HG03469 (cell line): ENCODE measurements around the gene COL25A1.

Experiments used
- ATAC-seq: cut with Tn5 transposase; IDR thresholded peaks from one replicate; pipeline ENCODE4 v1.9.1; 2021; ENCODE audit warnings: mild to moderate bottlenecking, moderate library complexity, moderate number of reproducible peaks; ENCODE audit not compliant: unreplicated experiment

Gene COL25A1

GRCh38 chr4:108930186-108930585, 372.3 kb downstream of the COL25A1 start:
- no peak for ATAC-seq

DNA sequence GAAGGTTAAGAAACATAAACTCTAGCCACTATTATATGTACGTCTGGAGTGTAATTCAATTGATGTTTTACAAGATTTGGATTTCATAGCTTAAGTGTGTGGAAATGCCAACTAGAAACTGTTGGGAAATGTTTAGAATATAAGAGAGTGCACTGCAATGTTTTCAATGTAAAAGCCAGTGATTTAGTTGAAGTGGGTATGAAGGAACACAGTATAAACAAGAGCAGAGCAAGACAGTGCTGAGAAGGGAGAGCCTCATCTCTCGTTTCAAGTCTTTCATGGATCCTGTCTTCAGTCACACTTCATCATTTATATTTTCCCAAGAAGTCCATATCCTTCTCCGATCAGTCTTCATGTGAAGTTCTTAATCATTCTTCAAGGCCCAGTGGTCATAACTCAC, 375.7 kb downstream of the COL25A1 start:
- no peak for ATAC-seq

- no peak for ATAC-seq
Measured at GRCh38 chr4:108926061-108926460, 376.4 kb downstream of the COL25A1 start.

GRCh38 chr4:108922191-108922590, 380.3 kb downstream of the COL25A1 start:
- ATAC-seq = no peak

DNA sequence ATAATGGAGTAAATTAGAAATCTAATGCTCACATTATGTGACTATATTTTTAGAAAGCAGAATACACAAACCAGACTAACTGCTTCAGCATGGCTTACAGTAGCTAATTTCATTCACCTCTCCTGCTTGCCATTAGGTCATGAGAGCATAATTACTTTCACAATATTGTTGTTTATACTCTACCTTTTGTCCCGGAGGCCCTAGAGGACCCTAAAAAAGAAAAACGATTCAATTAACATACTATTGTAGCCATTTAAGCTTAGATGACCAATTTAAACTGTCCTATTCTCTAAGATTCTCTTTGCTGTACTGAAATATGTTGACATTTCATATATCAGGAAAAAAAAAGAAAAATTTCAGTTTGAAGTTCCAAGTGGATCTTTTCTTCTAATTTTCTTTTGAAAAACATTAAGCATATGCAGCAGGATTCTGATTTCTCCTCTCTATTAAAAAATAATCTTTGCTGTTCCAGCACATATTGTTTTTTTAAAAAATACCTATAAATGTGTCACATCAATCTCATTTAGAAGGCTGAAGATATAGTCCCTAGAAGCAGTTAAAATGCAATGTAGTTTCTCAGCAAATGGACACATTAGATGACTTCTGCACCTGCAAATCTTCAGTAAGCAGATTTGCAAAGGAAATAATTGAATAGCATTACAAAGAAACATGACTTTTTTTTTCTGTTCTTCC, 381.9 kb downstream of the COL25A1 start:
- no peak for ATAC-seq

GRCh38 chr4:108919226-108919893, 383.1 kb downstream of the COL25A1 start:
- no peak for ATAC-seq

GRCh38 chr4:108917255-108917654, 385.2 kb downstream of the COL25A1 start:
- no peak for ATAC-seq

GRCh38 chr4:108916638-108917037, 385.8 kb downstream of the COL25A1 start:
- ATAC-seq = no peak

- ATAC-seq = no peak
Measured at GRCh38 chr4:108906866-108907367, 395.5 kb downstream of the COL25A1 start.

- no peak for ATAC-seq
Measured at GRCh38 chr4:108906006-108906405, 396.5 kb downstream of the COL25A1 start.

DNA sequence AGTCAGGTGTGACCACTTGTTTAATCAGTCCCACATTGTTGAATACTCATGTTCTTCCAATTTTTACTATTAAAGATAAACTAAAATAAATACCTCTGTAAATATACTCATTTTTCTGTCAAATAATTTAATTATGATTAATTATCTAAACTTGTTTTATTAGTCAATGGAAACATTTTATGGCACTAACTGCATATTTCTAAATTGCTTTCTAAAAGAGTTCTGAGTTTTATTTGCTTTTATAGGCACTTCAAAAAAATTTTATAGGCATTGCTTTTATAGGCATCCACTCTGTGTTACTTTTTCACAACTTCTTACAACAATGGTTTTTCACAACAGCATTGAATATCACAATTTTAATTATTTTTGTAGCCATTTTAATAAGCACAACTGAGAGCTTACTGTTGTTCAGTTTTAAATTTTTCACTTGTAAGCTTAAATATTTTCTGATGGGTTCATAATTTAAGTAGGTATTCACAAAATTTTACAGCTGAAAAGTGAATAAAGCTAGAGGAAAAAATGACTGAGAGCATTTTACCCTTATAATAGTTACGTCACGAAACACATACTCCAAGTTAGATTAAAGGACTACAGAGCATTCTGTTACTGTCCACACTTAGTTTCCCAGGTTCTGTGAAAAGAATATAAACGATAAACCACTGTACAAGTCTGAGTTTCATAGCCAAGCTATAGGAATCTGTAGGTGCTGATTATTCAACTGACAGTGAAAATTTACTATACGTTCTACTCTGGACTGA, 398.8 kb downstream of the COL25A1 start:
- no peak for ATAC-seq

- ATAC-seq = peak; percentile 91
Measured at GRCh38 chr4:108902769-108903168, 399.7 kb downstream of the COL25A1 start.

DNA sequence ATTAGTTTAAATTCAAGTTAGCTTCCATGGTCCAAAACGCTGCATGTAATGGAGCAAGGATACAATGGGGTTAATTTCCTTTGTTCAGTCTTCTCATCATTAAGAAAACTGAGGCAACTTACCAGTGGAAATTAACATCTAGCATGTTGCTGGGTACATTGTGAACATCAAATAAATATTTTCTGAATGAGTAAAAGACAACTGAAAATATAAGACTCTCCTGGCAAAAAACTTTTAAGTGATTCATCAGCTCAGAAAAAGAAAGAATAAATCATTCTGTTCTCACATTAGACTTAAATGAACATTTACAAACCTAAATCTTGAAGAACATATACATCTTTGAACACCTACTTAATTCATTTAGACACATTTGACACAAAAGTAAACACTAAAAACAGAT, 401.2 kb downstream of the COL25A1 start:
- no peak for ATAC-seq

GRCh38 chr4:108900018-108900580, 402.4 kb downstream of the COL25A1 start:
- no peak for ATAC-seq

GRCh38 chr4:108893468-108893867, 409.0 kb downstream of the COL25A1 start:
- ATAC-seq = no peak

DNA sequence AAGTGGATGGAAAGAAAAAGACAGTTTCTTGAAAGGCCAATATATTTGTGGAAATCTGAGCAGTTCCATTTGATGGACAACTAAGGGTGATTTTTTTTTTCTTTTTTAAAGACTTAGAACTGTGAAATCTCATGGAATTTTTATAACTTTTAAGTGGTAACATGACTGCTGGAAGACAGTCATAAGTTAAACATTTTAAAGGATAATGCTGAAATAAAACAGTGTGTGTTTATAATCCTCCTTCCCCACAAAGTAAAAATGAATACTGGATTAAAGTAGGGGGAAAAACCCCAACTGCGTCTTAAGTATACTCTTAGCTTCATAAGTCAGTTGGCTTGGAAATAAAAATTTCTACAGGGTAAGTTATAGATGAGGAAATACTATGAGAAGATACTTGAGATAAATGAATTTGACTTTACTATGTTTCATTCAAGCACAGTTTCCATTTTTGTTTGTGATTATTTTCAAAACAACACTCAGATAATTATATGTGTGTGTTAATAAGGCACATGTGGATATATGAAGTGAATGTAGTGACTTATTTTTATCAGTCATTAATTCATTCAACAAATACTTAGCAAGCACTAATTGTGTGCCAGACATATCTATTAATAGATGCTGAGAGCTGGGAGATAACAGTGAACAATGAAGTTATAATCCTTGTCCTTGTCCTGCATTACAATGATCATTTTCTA, 410.4 kb downstream of the COL25A1 start:
- ATAC-seq = no peak

- no peak for ATAC-seq
Measured at GRCh38 chr4:108890484-108890881, 412.0 kb downstream of the COL25A1 start.

DNA sequence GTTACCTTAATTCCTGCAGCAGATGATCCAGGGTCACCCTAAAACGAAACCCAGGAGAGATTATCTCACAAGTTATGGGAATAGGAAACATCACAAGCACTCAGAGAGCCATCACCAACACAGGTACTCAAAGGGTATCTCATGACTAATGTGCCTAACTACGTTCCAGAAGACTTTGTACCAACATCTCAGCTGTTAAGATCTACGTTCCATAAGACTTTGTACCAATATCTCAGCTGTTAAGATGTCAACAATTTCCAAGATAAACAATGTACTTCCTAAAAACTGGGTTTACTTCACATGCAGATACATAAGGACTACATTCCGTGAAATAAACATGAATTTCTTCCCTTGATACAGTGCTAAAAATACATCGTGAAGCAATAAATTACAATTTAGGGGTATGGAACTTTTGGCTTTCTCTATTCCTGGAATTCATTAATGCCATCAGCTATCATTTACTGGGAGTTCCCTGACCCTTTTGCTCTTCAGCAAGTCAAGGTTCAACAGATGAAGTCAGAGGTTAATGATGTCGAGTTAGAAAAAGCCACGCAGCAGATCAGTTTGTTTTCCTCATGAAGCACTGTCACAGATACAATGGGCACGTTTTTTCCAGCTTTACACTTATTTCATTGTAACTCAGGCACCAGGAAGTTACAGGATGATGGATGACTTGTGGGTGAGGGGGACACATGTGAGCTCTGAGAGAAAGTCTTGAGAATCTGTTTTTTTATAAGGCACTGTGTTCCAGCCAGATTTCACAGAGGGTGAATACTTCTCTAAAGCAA, 412.6 kb downstream of the COL25A1 start:
- no peak for ATAC-seq

DNA sequence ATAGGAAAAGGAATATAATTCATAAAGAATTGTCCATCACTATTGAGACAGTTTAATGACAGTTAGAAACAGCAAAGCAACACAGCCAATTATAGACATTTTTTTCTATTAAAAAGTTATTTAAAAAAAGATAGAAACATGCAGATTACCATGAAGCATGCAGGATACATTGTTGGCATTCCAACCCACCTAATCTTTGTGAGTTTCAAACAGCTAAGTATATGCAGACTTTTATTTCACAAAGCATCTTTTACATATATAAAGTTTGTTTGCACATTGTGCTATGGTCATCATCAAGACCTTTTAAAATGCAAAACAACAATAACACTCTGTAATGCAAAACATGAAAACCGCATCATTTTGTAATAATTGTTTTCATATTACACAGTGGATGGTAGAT, 413.7 kb downstream of the COL25A1 start:
- ATAC-seq = no peak

GRCh38 chr4:108887034-108887433, 415.4 kb downstream of the COL25A1 start:
- no peak for ATAC-seq
